T-helper 17 cell (primary cell): ENCODE data around the gene TUBB4B. TPM values are rescaled to one million over a fixed set of nuclear protein-coding genes. Genes with fewer than 3 reads are reported as not detected.
"Not testable (repeated sequence)": the region's sequence is repeated elsewhere in the genome, so short reads cannot be mapped to it uniquely, and the experiment has no call there.

Source experiments
- ATAC-seq: fragments of 150-1000 bp; cut with Tn5 transposase; 2 replicates; pipeline ENCODE4 v1.10.0; 2021; ENCODE audit warnings: mild to moderate bottlenecking, moderate library complexity
- DNase-seq, 3 donors: peaks; one replicate each; pipeline versions ENCODE4 v3.0.0 to v3.0.0-alpha.2; 2020 to 2021
- H3K9me3 ChIP-seq: one replicate; pipeline ENCODE4 v1.7.0; 2013; ENCODE audit warnings: low read length, mild to moderate bottlenecking; ENCODE audit not compliant: control insufficient read depth, poor library complexity, severe bottlenecking
- H3K27ac Mint-ChIP-seq: one replicate; pipeline ENCODE4 v1.8.0; 2022; ENCODE audit warnings: mild to moderate bottlenecking, moderate library complexity, mixed read lengths
- H3K27me3 Mint-ChIP-seq: one replicate; pipeline ENCODE4 v1.8.0; 2022; ENCODE audit warnings: mixed read lengths
- H3K36me3 Mint-ChIP-seq: one replicate; pipeline ENCODE4 v1.8.0; 2022; ENCODE audit warnings: low read depth, mixed read lengths
- H3K4me1 Mint-ChIP-seq: one replicate; pipeline ENCODE4 v1.8.0; 2022; ENCODE audit warnings: mild to moderate bottlenecking, mixed read lengths
- H3K4me3 Mint-ChIP-seq: one replicate; pipeline ENCODE4 v1.8.0; 2022; ENCODE audit warnings: mild to moderate bottlenecking, moderate library complexity, mixed read lengths
- total RNA-seq, 4 donors: library from RNA in 2 of 4; stranded (reverse) in 2 of 4; gene quantifications; one replicate each; pipeline ENCODE4 v1.2.3 and lab custom pipeline; 2022 to 2026

Gene TUBB4B
- total RNA-seq, 2 donors from 2014 or later, result 81.0 to 90.5 TPM

DNA sequence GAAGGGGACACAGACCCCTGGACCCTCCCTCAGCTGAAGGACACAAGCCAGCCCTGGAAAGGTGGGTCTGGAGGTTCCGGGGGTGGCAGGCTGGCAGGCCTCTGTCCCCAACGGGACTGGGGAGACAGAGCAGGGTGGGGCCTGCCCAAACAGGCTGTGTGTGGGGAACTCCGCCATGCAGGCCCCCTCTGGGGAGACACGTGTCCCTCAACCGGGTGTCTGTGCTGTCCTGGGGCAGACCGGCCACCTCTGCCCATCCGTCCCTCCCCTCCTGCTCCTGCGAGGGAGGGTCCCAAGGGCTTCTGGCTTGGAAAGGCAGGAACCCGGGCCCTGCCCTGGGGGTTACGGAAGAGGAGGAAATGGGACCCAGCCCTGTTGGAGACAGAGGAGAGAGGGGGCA lies 9.0 kb upstream of the TUBB4B start:
- Mint-ChIP-seq H3K4me3 (no peak overlapping the region), H3K4me1 (peaks cover 4% of the 10 kb centered on the region), H3K27me3 (peaks cover 15% of the 10 kb centered on the region), H3K27ac (no peak overlapping the region), H3K36me3 (peaks cover 2% of the 10 kb centered on the region)
- DNase-seq, result no peak
- no peak for ATAC-seq
- H3K9me3 ChIP-seq, result no peaks in the 10 kb centered on the region

- no peak overlapping the region for H3K4me3 Mint-ChIP-seq
- DNase-seq, result no peak
- no peaks in the 10 kb centered on the region for H3K9me3 ChIP-seq
- peaks cover 2% of the 10 kb centered on the region for H3K36me3 Mint-ChIP-seq
- H3K4me1 Mint-ChIP-seq, result peaks cover 5% of the 10 kb centered on the region
- no peak for ATAC-seq
- no peak overlapping the region for H3K27ac Mint-ChIP-seq
- H3K27me3 Mint-ChIP-seq, result peaks cover 12% of the 10 kb centered on the region
These were observed 8.6 kb upstream of the TUBB4B start for GRCh38 chr9:137232510-137232909.

GRCh38 chr9:137233143-137233980 lies 7.7 kb upstream of the TUBB4B start:
- DNase-seq (no peak), ATAC-seq (no peak)
- H3K9me3 ChIP-seq, result no peaks in the 10 kb centered on the region
- H3K4me1 Mint-ChIP-seq, result peaks cover 5% of the 10 kb centered on the region
- peaks cover 8% of the 10 kb centered on the region for H3K27me3 Mint-ChIP-seq
- no peaks in the 10 kb centered on the region for H3K36me3 Mint-ChIP-seq
- no peak overlapping the region for H3K4me3 Mint-ChIP-seq
- no peak overlapping the region for H3K27ac Mint-ChIP-seq

DNA sequence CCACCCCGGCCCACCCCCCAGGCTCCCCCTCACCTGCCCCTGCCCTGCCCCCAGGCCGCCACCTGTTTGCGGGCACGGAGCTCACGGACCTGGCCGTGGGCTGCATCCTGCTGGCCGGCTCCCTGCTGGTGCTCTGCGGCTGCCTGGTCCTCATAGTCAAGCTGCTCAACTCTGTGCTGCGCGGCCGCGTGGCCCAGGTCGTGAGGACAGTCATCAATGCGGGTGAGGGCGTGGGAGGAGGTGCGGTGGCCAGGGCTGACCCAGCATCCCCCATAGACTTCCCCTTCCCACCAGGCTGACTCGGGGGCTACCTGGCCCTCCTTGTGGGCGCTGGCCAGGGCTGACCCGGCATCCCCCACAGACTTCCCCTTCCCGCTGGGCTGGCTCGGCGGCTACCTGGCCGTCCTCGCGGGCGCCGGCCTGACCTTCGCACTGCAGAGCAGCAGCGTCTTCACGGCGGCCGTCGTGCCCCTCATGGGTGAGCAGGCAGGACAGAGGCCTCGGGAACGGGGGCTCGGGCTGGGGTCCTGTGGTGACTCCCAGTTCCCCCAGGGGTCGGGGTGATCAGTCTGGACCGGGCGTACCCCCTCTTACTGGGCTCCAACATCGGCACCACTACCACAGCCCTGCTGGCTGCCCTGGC lies 6.9 kb upstream of the TUBB4B start:
- no peak overlapping the region for H3K4me3 Mint-ChIP-seq
- DNase-seq (no peak), ATAC-seq (no peak)
- H3K9me3 ChIP-seq, result no peaks in the 10 kb centered on the region
- H3K27me3 Mint-ChIP-seq, result peaks cover 8% of the 10 kb centered on the region
- peaks cover 7% of the 10 kb centered on the region for H3K4me1 Mint-ChIP-seq
- H3K27ac Mint-ChIP-seq, result no peak overlapping the region
- H3K36me3 Mint-ChIP-seq, result no peaks in the 10 kb centered on the region

DNA sequence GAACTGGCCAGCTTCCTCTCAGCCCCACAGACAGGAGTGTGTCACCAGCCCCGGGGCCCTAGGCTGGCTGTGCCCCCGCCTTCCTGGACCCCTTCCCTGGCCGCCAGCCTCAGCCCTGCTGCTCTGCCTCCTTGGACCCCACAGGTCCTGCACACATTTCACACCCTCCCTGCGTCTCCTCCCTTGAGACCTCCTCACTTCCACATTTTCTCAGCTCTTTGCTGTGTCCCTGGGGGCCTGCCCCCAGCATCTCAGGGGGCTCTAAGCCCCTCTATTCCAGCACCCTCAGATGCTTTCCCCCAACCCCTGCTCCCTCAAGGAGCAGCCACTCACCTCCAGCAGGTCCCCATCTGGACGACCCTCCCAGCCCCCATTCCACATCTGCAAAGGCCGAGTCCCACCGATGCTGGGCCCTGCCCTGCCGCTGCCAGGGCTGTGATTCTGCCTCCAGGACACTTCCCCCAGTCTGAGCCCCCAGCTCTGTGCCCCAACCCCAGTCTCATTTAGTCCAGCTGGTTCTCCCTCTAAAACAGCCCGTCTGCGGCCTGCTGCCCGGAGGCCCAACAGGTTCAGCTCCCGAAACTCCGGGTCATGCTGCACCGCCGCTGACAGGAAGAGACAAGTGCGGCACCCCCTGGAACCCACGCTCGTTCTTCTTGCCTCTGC lies 6.2 kb upstream of the TUBB4B start:
- no peak for ATAC-seq
- peaks cover 7% of the 10 kb centered on the region for H3K4me1 Mint-ChIP-seq
- no peak for DNase-seq
- no peak overlapping the region for H3K27ac Mint-ChIP-seq
- no peak overlapping the region for H3K4me3 Mint-ChIP-seq
- H3K36me3 Mint-ChIP-seq, result no peaks in the 10 kb centered on the region
- no peaks in the 10 kb centered on the region for H3K9me3 ChIP-seq
- H3K27me3 Mint-ChIP-seq, result peaks cover 8% of the 10 kb centered on the region

- ATAC-seq (no peak), DNase-seq (no peak)
- Mint-ChIP-seq H3K27ac (no peak overlapping the region), H3K4me1 (peaks cover 7% of the 10 kb centered on the region), H3K27me3 (peaks cover 8% of the 10 kb centered on the region), H3K36me3 (no peaks in the 10 kb centered on the region), H3K4me3 (no peak overlapping the region)
- no peaks in the 10 kb centered on the region for H3K9me3 ChIP-seq
These were observed 5.5 kb upstream of the TUBB4B start for GRCh38 chr9:137235424-137236237.

GRCh38 chr9:137236238-137236935 lies 4.7 kb upstream of the TUBB4B start:
- Mint-ChIP-seq H3K36me3 (no peaks in the 10 kb centered on the region), H3K4me3 (no peak overlapping the region), H3K27ac (no peak overlapping the region), H3K4me1 (peaks cover 10% of the 10 kb centered on the region), H3K27me3 (peaks cover 8% of the 10 kb centered on the region)
- DNase-seq (peak; percentile 84 to 89 (median 87)), ATAC-seq (peak; percentile 42)
- no peaks in the 10 kb centered on the region for H3K9me3 ChIP-seq

DNA sequence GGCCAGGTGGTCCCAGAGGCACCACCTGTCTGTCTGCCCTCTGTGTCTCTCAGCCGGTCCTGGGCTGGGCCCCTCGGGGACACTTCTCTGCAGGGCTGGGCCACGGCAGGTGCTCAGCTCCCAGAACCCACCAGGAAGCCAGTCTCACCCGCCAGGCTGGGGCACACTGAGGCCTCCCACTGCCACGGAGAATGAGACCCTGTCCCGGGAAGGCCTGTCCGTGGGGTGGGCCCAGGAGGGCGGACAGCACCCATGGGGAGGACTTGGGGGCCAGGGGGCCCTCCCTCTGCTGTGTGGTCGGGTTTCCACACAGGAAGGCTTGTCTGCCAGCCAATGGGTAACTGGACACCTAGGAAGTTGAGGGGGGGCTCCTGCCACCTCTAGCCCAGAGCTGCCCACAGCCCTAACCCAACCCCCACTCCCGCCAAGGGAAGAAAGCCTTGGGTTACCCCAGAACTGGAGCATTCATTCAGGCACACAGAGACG lies 4.1 kb upstream of the TUBB4B start:
- Mint-ChIP-seq H3K4me1 (peaks cover 10% of the 10 kb centered on the region), H3K4me3 (no peak overlapping the region), H3K36me3 (no peaks in the 10 kb centered on the region), H3K27ac (no peak overlapping the region), H3K27me3 (peaks cover 8% of the 10 kb centered on the region)
- DNase-seq, result no peak
- ATAC-seq, result no peak
- no peaks in the 10 kb centered on the region for H3K9me3 ChIP-seq

DNA sequence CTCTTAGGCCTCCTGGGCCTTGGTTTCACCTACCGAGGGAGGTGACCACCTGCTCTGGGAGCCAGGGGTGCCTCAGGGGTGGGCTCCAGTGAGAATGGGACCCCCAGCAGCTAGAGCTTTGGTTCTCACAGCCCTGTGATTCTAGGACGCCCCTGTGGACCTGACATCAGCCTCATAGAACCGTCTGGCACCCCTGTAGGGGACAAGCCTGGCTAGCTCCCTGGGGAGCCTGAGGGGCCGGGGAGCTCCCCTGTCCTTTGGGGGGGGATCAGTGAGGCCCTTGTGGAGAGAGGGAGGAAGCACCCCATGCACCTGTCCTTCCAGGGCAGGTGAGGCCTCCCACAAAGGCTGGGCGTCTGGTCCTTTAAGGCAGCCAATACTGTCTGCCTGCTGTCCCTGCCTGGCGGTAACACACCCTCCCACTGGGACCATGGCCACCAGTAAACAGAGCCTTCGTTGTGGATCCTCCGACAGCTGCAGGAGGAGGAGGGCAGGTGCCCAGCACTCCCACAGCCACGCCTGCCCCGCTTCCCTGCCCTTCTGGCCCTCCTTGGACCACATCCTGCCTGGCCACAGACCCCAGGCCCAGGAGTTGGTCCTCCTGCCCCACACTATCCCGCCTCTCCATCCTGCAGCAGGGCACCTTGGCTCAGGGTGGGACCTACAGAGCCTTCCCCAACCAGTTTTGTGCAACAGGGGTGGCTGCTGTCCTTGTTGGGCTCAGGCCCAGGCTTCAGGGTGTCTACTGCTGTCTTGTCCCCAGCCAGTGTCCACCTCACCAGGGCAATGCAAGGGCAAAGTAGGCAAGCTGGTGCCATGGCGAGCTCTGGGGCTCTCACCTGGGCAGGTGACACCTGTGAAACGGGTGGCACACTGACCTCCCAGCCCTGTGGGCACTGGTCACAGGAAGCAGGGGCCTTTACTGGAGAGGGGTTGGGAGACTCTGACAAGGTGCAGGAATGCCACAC lies 3.0 kb upstream of the TUBB4B start:
- peak overlapping the region; percentile 36 for H3K4me3 Mint-ChIP-seq
- H3K4me1 Mint-ChIP-seq, result peaks cover 16% of the 10 kb centered on the region
- ATAC-seq (no peak), DNase-seq (no peak)
- H3K27me3 Mint-ChIP-seq, result peaks cover 8% of the 10 kb centered on the region
- no peaks in the 10 kb centered on the region for H3K36me3 Mint-ChIP-seq
- no peak overlapping the region for H3K27ac Mint-ChIP-seq
- H3K9me3 ChIP-seq, result no peaks in the 10 kb centered on the region

- not testable (repeated sequence) for H3K9me3 ChIP-seq, ATAC-seq, H3K27me3 Mint-ChIP-seq, H3K36me3 Mint-ChIP-seq, DNase-seq
- H3K4me1 Mint-ChIP-seq, result peaks cover 19% of the 10 kb centered on the region
- peak overlapping the region; percentile 97 for H3K4me3 Mint-ChIP-seq
- peak overlapping the region; percentile 89 for H3K27ac Mint-ChIP-seq
These were observed 1.4 kb upstream of the TUBB4B start for GRCh38 chr9:137239541-137240200.

- H3K27ac Mint-ChIP-seq, result peak overlapping the region; percentile 91
These were observed 708 bp upstream of the TUBB4B start for GRCh38 chr9:137240318-137240840.

More at GRCh38 chr9:137240318-137240840, 708 bp upstream of the TUBB4B start:
- Mint-ChIP-seq H3K4me3 (peak overlapping the region; percentile 97), H3K36me3 (no peaks in the 10 kb centered on the region), H3K27me3 (peaks cover under 1% of the 10 kb centered on the region), H3K4me1 (peaks cover 19% of the 10 kb centered on the region)
- peak; percentile 52 to 71 (median 65) for DNase-seq
- no peaks in the 10 kb centered on the region for H3K9me3 ChIP-seq
- ATAC-seq, result peak; percentile 38
